Measurements from ENCODE around the gene SIN3B.

DNA sequence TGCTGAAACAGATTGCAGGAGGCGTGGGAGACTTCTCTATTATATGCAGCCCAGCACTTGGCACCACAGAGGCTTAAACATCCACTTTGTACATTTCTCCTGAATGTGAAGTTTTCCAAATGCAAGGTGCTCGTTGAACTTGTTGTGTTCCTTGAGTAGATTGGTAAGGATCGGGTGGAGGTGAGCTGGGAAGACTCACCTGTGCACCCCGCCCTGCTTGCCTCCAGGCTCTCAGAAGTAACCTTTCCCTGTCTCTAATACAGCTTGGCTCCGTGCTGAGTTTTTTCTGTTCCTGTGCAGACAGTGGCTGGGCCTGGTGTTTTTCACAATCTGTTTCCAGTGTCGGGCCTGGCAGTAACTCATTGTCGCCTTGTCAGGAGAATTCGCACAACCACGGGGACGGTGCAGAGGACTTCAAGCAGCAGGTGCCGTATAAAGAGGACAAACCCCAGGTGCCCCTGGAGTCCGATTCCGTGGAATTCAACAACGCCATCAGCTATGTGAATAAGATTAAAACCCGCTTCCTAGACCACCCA lies 12.3 kb downstream of the SIN3B start:
- no peak for TF ChIP-seq ZNF558 (CRISPR knock-in tag; IDR thresholded peaks at IDR 0.05; ENCODE audit: borderline replicate concordance)
- no peak for TF ChIP-seq POLR2AphosphoS5 (IDR thresholded peaks at IDR 0.05; ENCODE audit: low read depth, low read length)
- no peak for TF ChIP-seq EHMT2 (IDR thresholded peaks at IDR 0.05; ENCODE audit: borderline replicate concordance, low read depth, low read length)
- TF ChIP-seq CBX2 (IDR thresholded peaks at IDR 0.05; ENCODE audit: low read depth, low read length), result no peak
- TF ChIP-seq CBX2 (CRISPR knock-in tag; IDR thresholded peaks at IDR 0.05; ENCODE audit: low read depth), result no peak
- no peak for TF ChIP-seq SP1 (IDR thresholded peaks at IDR 0.05)
- no peak for TF ChIP-seq SP1 (CRISPR knock-in tag; IDR thresholded peaks at IDR 0.05)
- TF ChIP-seq KAT7 (CRISPR knock-in tag; IDR thresholded peaks at IDR 0.05; ENCODE audit: borderline replicate concordance), result no peak
- no peak for TF ChIP-seq CHCHD3 (CRISPR knock-in tag; IDR thresholded peaks at IDR 0.05)
